Spleen (tissue), 11 donors: ENCODE data around the gene DLG2. TPM values are rescaled to one million over a fixed set of nuclear protein-coding genes. Genes with fewer than 3 reads are reported as not detected.

Experiments
- DNase-seq: peaks from one replicate; pipeline ENCODE4 v3.0.0-alpha.2; 2020
- H3K27ac ChIP-seq, 8 donors: fragments of 200-600 bp; sonication (generic) in 7 of 8; 1 replicate in 4 of 8; 2 replicates in 4 of 8; pipeline versions ENCODE4 v1.5.0 to v1.8.0; 2016 to 2021; ENCODE audit warnings: inconsistent platforms in 4 of 8, mild to moderate bottlenecking in 4 of 8, moderate library complexity in 1 of 8
- H3K27me3 ChIP-seq, 7 donors: fragments of 200-600 bp; sonication (generic) in 6 of 7; replicated peaks in 1 of 7; 1 replicate in 4 of 7; 2 replicates in 3 of 7; pipeline versions ENCODE4 v1.5.0 to v1.8.0; 2016 to 2021; ENCODE audit warnings: inconsistent platforms in 3 of 7, mild to moderate bottlenecking in 1 of 7
- H3K36me3 ChIP-seq, 6 donors: fragments of 200-600 bp; sonication (generic) in 5 of 6; 1 replicate in 4 of 6; 2 replicates in 2 of 6; pipeline versions ENCODE4 v1.5.0 to v1.8.0; 2016 to 2021; ENCODE audit warnings: inconsistent platforms in 2 of 6
- H3K4me1 ChIP-seq, 6 donors: fragments of 200-600 bp; sonication (generic) in 5 of 6; 1 replicate in 3 of 6; 2 replicates in 3 of 6; pipeline versions ENCODE4 v1.5.0 to v1.8.0; 2016 to 2021; ENCODE audit warnings: inconsistent platforms in 3 of 6
- H3K4me3 ChIP-seq, 8 donors: fragments of 200-600 bp; sonication (generic) in 7 of 8; 1 replicate in 4 of 8; 2 replicates in 4 of 8; pipeline versions ENCODE4 v1.5.0 to v1.8.0; 2016 to 2021; ENCODE audit warnings: inconsistent platforms in 4 of 8, mild to moderate bottlenecking in 4 of 8, moderate library complexity in 2 of 8
- H3K9me3 ChIP-seq, 8 donors: fragments of 200-600 bp; sonication (generic) in 7 of 8; 1 replicate in 4 of 8; 2 replicates in 4 of 8; pipeline versions ENCODE4 v1.5.0 to v1.8.0; 2016 to 2021; ENCODE audit warnings: inconsistent platforms in 4 of 8
- CTCF ChIP-seq, 11 experiments: fragments of 200-600 bp in 7 of 11; fragments of 450-650 bp in 4 of 11; sonication (generic) in 4 of 11; IDR thresholded peaks in 8 of 11; conservative IDR thresholded peaks in 3 of 11; 1 replicate in 7 of 11; 2 replicates in 4 of 11; pipeline versions ENCODE4 v1.4.0 to v1.8.0; 2016 to 2021; ENCODE audit warnings: antibody characterized with exemption in 11 of 11, inconsistent platforms in 4 of 11, mild to moderate bottlenecking in 1 of 11
- POLR2A ChIP-seq, 3 donors: fragments of 450-650 bp; IDR thresholded peaks; one replicate each; pipeline ENCODE4 v1.5.1; 2017; ENCODE audit warnings: antibody characterized with exemption in 3 of 3, mild to moderate bottlenecking in 1 of 3
- POLR2AphosphoS5 ChIP-seq, 3 donors: sonication (generic); formaldehyde crosslinking; IDR thresholded peaks; one replicate each; pipeline ENCODE4 v1.5.1; 2017; ENCODE audit warnings: antibody characterized with exemption in 3 of 3
- WGBS, 5 donors: extraction: QIAGEN DNeasy Blood & Tissue Kit in 3 of 5; methylation state at CpG; one replicate each; pipeline versions ENCODE4 v1.1.5 to v1.1.7; 2013 to 2018; 5-methylcytosine and 5-hydroxymethylcytosine counted together
- intact Hi-C: fragments of 100-400 bp; cut with DNase I; formaldehyde crosslinking; loops from one replicate; pipeline ENCODE4 v1.15.0; 2023; ENCODE audit warnings: low total_unique reads
- polyA plus RNA-seq, 3 donors: library from polyadenylated mRNA; stranded (reverse); fragments of 200-250 nt; gene quantifications; one replicate each; pipeline ENCODE4 v1.2.1, GENCODE V29; 2013
- total RNA-seq, 7 donors: library from RNA; depleted of rRNA in 3 of 7; stranded (reverse); fragments of >200 nt in 3 of 7; fragmentation: NEBNext Ultra II Directional in 4 of 7; extraction: Animal tissue kit (Norgen Biotek cat#: 25700) in 4 of 7; gene quantifications; one replicate each; pipeline versions ENCODE4 v1.1.0 to v1.2.1, GENCODE V29; 2016 to 2021
- donor health status: healthy with polysubstance abuse.
- donor health status: DM: no; HTN: no; CAD: no; lungs with moderate emphysema.
- donor health status: DM: no; HTN: no; CAD: no.
- donor health status: Bipolar disorder and iron deficiency.
- donor health status: healthy.
- donor health status: DM: no; HTN: no; CAD: no.
- donor health status: DM: yes; HTN: yes; CAD: no.

The DLG2 gene
- total and polyA plus RNA-seq, 10 donors, result 0.43 to 12.7 (median 7.9) TPM

- whole genome bisulfite sequencing, 5 donors, result 75 to 89% (median 84%) methylated on average over 2 of the region's 2 CpGs
- H3K9me3 ChIP-seq, result no peaks in the 10 kb centered on the region
- H3K27ac ChIP-seq, result no peak overlapping the region
- no peak overlapping the region for H3K4me3 ChIP-seq
- DNase-seq, result no peak
- no peak for TF ChIP-seq POLR2A (IDR thresholded peaks at IDR 0.05)
- no peak for TF ChIP-seq CTCF (IDR thresholded peaks at IDR 0.05 in 8 of 11, conservative IDR thresholded peaks at IDR 0.05 in 3 of 11)
- TF ChIP-seq POLR2AphosphoS5 (IDR thresholded peaks at IDR 0.05), result no peak
- no peaks in the 10 kb centered on the region for H3K36me3 ChIP-seq
- no peaks in the 10 kb centered on the region for H3K4me1 ChIP-seq
- H3K27me3 ChIP-seq, result no peaks in the 10 kb centered on the region
- intact Hi-C loops, result no loop called here
Observed at GRCh38 chr11:84292955-84293354, 1334.2 kb downstream of the DLG2 start.

- no peak overlapping the region for H3K27ac ChIP-seq
- 73 to 80% (median 76%) methylated on average over 4 of the region's 4 CpGs for WGBS, 5 donors
- no peaks in the 10 kb centered on the region for H3K4me1 ChIP-seq
- H3K27me3 ChIP-seq, result no peaks in the 10 kb centered on the region
- H3K36me3 ChIP-seq, result no peaks in the 10 kb centered on the region
- intact Hi-C loops, result no loop called here
- no peak for DNase-seq
- no peaks in the 10 kb centered on the region for H3K9me3 ChIP-seq
- TF ChIP-seq CTCF (IDR thresholded peaks at IDR 0.05 in 8 of 11, conservative IDR thresholded peaks at IDR 0.05 in 3 of 11), result no peak
- no peak for TF ChIP-seq POLR2A (IDR thresholded peaks at IDR 0.05)
- TF ChIP-seq POLR2AphosphoS5 (IDR thresholded peaks at IDR 0.05), result no peak
- H3K4me3 ChIP-seq, result no peak overlapping the region
Observed at GRCh38 chr11:84292006-84292405, 1335.1 kb downstream of the DLG2 start.

GRCh38 chr11:84290647-84291046 is 1336.5 kb downstream of the DLG2 start:
- no peak overlapping the region for H3K27ac ChIP-seq

GRCh38 chr11:84289381-84289906 is 1337.7 kb downstream of the DLG2 start:
- Histone ChIP-seq H3K4me3 (no peak overlapping the region), H3K9me3 (peaks cover 0 to 4% (median 0%) of the 10 kb centered on the region in 8 donors), H3K4me1 (no peaks in the 10 kb centered on the region), H3K27me3 (no peaks in the 10 kb centered on the region), H3K27ac (no peak overlapping the region), H3K36me3 (no peaks in the 10 kb centered on the region)
- 70 to 86% (median 80%) methylated on average over 3 of the region's 3 CpGs for WGBS, 5 donors
- DNase-seq, result no peak
- intact Hi-C loops, result no loop called here
- TF ChIP-seq POLR2A (IDR thresholded peaks at IDR 0.05) (no peak), POLR2AphosphoS5 (IDR thresholded peaks at IDR 0.05) (no peak), CTCF (IDR thresholded peaks at IDR 0.05 in 8 of 11, conservative IDR thresholded peaks at IDR 0.05 in 3 of 11) (no peak)

More at GRCh38 chr11:84290647-84291046, 1336.5 kb downstream of the DLG2 start:
- H3K9me3 ChIP-seq, result peaks cover 0 to 3% (median 0%) of the 10 kb centered on the region in 8 donors
- no peaks in the 10 kb centered on the region for H3K27me3 ChIP-seq
- intact Hi-C loops, result no loop called here
- H3K4me3 ChIP-seq, result no peak overlapping the region
- TF ChIP-seq POLR2AphosphoS5 (IDR thresholded peaks at IDR 0.05) (no peak), CTCF (IDR thresholded peaks at IDR 0.05 in 8 of 11, conservative IDR thresholded peaks at IDR 0.05 in 3 of 11) (no peak), POLR2A (IDR thresholded peaks at IDR 0.05) (no peak)
- no peaks in the 10 kb centered on the region for H3K4me1 ChIP-seq
- H3K36me3 ChIP-seq, result no peaks in the 10 kb centered on the region
- DNase-seq, result no peak
